WTC11 (cell line): Measurements from ENCODE around the gene CSNK1G3. TPM values are rescaled to one million over a fixed set of nuclear protein-coding genes. Genes with fewer than 3 reads are reported as not detected.

Experiments used
- ATAC-seq: fragments of 200-7000 bp; cut with Tn5 transposase; 2 replicates; pipeline ENCODE4 v1.10.0; 2021; ENCODE audit warnings: mild to moderate bottlenecking, moderate library complexity
- CTCF ChIA-PET: fragments of 300-600 bp; sonication (Branson Sonifier 250); formaldehyde crosslinking; loops from one replicate; lab custom pipeline; 2021; ENCODE audit warnings: antibody characterized with exemption; lab: Charles Lee
- POLR2A ChIA-PET: fragments of 350-600 bp; sonication (Branson Sonifier 250); formaldehyde crosslinking; loops from one replicate; lab custom pipeline; 2021; ENCODE audit warnings: antibody characterized with exemption; lab: Charles Lee
- DNase-seq: peaks from one replicate; pipeline ENCODE4 v3.0.0; 2021; ENCODE audit warnings: low spot score
- H3K27ac Mint-ChIP-seq: 2 replicates; pipeline ENCODE4 v1.8.0; 2021; ENCODE audit warnings: mixed read lengths
- H3K27me3 Mint-ChIP-seq: 2 replicates; pipeline ENCODE4 v1.8.0; 2021; ENCODE audit warnings: low read depth, mild to moderate bottlenecking, moderate library complexity, mixed read lengths
- H3K36me3 Mint-ChIP-seq: 2 replicates; pipeline ENCODE4 v1.8.0; 2021; ENCODE audit warnings: mixed read lengths
- H3K4me1 Mint-ChIP-seq: 2 replicates; pipeline ENCODE4 v1.8.0; 2022; ENCODE audit warnings: mixed read lengths
- H3K4me3 Mint-ChIP-seq: 2 replicates; pipeline ENCODE4 v1.8.0; 2021; ENCODE audit warnings: mild to moderate bottlenecking, moderate library complexity, mixed read lengths
- H3K9me3 Mint-ChIP-seq: 2 replicates; pipeline ENCODE4 v1.8.0; 2021; ENCODE audit warnings: mixed read lengths
- AFF4 ChIP-seq: sonication (generic); formaldehyde crosslinking; IDR thresholded peaks from 2 replicates; pipeline ENCODE4 v1.8.1; 2023; ENCODE audit warnings: mild to moderate bottlenecking, missing genetic modification reagents, borderline replicate concordance
- ARID4B ChIP-seq: sonication (generic); formaldehyde crosslinking; IDR thresholded peaks from 2 replicates; pipeline ENCODE4 v1.8.0; 2023; ENCODE audit warnings: missing genetic modification reagents, mild to moderate bottlenecking, borderline replicate concordance
- CBFB ChIP-seq: sonication (generic); formaldehyde crosslinking; IDR thresholded peaks from 2 replicates; pipeline ENCODE4 v1.8.1; 2022; ENCODE audit warnings: mild to moderate bottlenecking, low read depth, missing genetic modification reagents
- CTCF ChIP-seq: fragments of 200-600 bp; IDR thresholded peaks from 2 replicates; pipeline ENCODE4 v1.8.0; 2022; ENCODE audit warnings: antibody characterized with exemption
- ERG ChIP-seq: fragments of 250-450 bp; sonication (Bioruptor Pico); IDR thresholded peaks from 2 replicates; pipeline ENCODE4 v1.8.0; 2021; ENCODE audit warnings: mild to moderate bottlenecking
- ESRRA ChIP-seq: sonication (generic); formaldehyde crosslinking; IDR thresholded peaks from 2 replicates; pipeline ENCODE4 v1.8.1; 2022; ENCODE audit warnings: mild to moderate bottlenecking, missing genetic modification reagents, borderline replicate concordance
- GABPB1 ChIP-seq: sonication (generic); formaldehyde crosslinking; IDR thresholded peaks from 2 replicates; pipeline ENCODE4 v1.8.1; 2023; ENCODE audit warnings: mild to moderate bottlenecking, missing genetic modification reagents
- GRHL2 ChIP-seq: fragments of 250-450 bp; sonication (Bioruptor Pico); IDR thresholded peaks from 2 replicates; pipeline ENCODE4 v1.8.0; 2022; ENCODE audit warnings: mild to moderate bottlenecking, moderate library complexity; ENCODE audit not compliant: insufficient replicate concordance, severe bottlenecking
- NR1H2 ChIP-seq: sonication (generic); formaldehyde crosslinking; IDR thresholded peaks from 2 replicates; pipeline ENCODE4 v1.9.0; 2021; ENCODE audit warnings: mild to moderate bottlenecking, moderate library complexity, missing genetic modification reagents
- NR3C1 ChIP-seq: sonication (generic); formaldehyde crosslinking; conservative IDR thresholded peaks from 2 replicates; pipeline ENCODE4 v1.8.1; 2023; ENCODE audit warnings: low read depth, mild to moderate bottlenecking, missing genetic modification reagents
- OVOL2 ChIP-seq: fragments of 250-450 bp; sonication (Bioruptor Pico); IDR thresholded peaks from 2 replicates; pipeline ENCODE4 v1.9.0; 2021; ENCODE audit warnings: mild to moderate bottlenecking, borderline replicate concordance
- TEAD1 ChIP-seq: sonication (generic); formaldehyde crosslinking; IDR thresholded peaks from 2 replicates; pipeline ENCODE4 v1.8.0; 2022; ENCODE audit warnings: mild to moderate bottlenecking, missing genetic modification reagents
- TP53 ChIP-seq: sonication (generic); formaldehyde crosslinking; IDR thresholded peaks from 2 replicates; pipeline ENCODE4 v1.8.1; 2023; ENCODE audit warnings: mild to moderate bottlenecking, missing genetic modification reagents
- ZBTB43 ChIP-seq: sonication (generic); formaldehyde crosslinking; IDR thresholded peaks from 2 replicates; pipeline ENCODE4 v1.8.1; 2023; ENCODE audit warnings: mild to moderate bottlenecking, missing genetic modification reagents
- ZNF532 ChIP-seq: fragments of 250-450 bp; sonication (Bioruptor Pico); IDR thresholded peaks from 2 replicates; pipeline ENCODE4 v1.9.0; 2021; ENCODE audit warnings: mild to moderate bottlenecking, borderline replicate concordance
- total RNA-seq: library from RNA; stranded (reverse); gene quantifications from 3 replicates; pipeline ENCODE4 v1.2.3, GENCODE V29; 2021

CSNK1G3 gene
- total RNA-seq, 1 experiment from 2014 or later, result 51.2 TPM

- TF ChIP-seq AFF4 (CRISPR knock-in tag) (no peak), NR1H2 (no peak), TEAD1 (CRISPR knock-in tag) (no peak), ARID4B (CRISPR knock-in tag) (no peak), ZBTB43 (CRISPR knock-in tag) (no peak)
Measured at GRCh38 chr5:123610209-123610608, 98.2 kb downstream of the CSNK1G3 start (continued).

- no peaks in the 10 kb centered on the region for H3K27me3 Mint-ChIP-seq
- DNase-seq (no peak), ATAC-seq (peak; percentile 22; the same call in 1 of the 2 replicates)
- peaks cover 27% of the 10 kb centered on the region for H3K36me3 Mint-ChIP-seq
- H3K27ac Mint-ChIP-seq, result no peak overlapping the region
- H3K9me3 Mint-ChIP-seq, result no peaks in the 10 kb centered on the region
- ChIA-PET CTCF (interaction anchor here (0.7 to 1.7 kb wide), 10 partner anchors 11 to 261 kb away, joined by 3 to 28 read pairs (median 4); partner anchors contain the start of gene CEP120), POLR2A (interaction anchor here (1.1 kb wide), 1 partner anchor 187 kb away, joined by 5 read pairs; the partner anchor contains the start of gene CEP120)
- H3K4me3 Mint-ChIP-seq, result no peak overlapping the region
- H3K4me1 Mint-ChIP-seq, result no peaks in the 10 kb centered on the region
- TF ChIP-seq GABPB1 (CRISPR knock-in tag) (no peak), ERG (no peak), CTCF (peak; percentile 67)
Measured at GRCh38 chr5:123610665-123611405, 98.9 kb downstream of the CSNK1G3 start.

GRCh38 chr5:123611406-123611709 is 99.4 kb downstream of the CSNK1G3 start:
- Mint-ChIP-seq H3K4me1 (no peaks in the 10 kb centered on the region), H3K27ac (no peak overlapping the region), H3K27me3 (no peaks in the 10 kb centered on the region), H3K4me3 (no peak overlapping the region), H3K36me3 (peaks cover 27% of the 10 kb centered on the region), H3K9me3 (no peaks in the 10 kb centered on the region)
- DNase-seq (no peak), ATAC-seq (no peak)
- POLR2A ChIA-PET, result no interaction called here
- CTCF ChIA-PET, result interaction anchor here (0.8 to 1.7 kb wide), 9 partner anchors 10 to 262 kb away, joined by 3 to 28 read pairs (median 4); partner anchors contain the start of gene CEP120
- TF ChIP-seq ZNF532 (CRISPR knock-in tag) (no peak), TP53 (CRISPR knock-in tag) (no peak), OVOL2 (CRISPR knock-in tag) (no peak), GRHL2 (no peak), CBFB (CRISPR knock-in tag) (no peak), NR3C1 (CRISPR knock-in tag) (no peak), ESRRA (CRISPR knock-in tag) (no peak)
